Kidney (tissue), 22 donors: ENCODE data around the gene NBR1. TPM values are rescaled to one million over a fixed set of nuclear protein-coding genes. Genes with fewer than 3 reads are reported as not detected.

Experiments
- DNase-seq, 5 donors: peaks; one replicate each; pipeline ENCODE4 v3.0.0-alpha.2; 2013 to 2020
- FAIRE-seq: peaks from 2 replicates; lab custom pipeline; 2012; peaks lifted over from hg19 to GRCh38; lab: Jason Lieb, UNC
- H3K27ac ChIP-seq, 2 donors: one replicate each; pipeline ENCODE4 v1.7.0; 2013; ENCODE audit warnings: low read depth in 2 of 2, low read length in 2 of 2, inconsistent platforms in 1 of 2
- H3K27me3 ChIP-seq: one replicate; pipeline ENCODE4 v1.7.1; 2013; ENCODE audit warnings: low read length, inconsistent platforms; ENCODE audit not compliant: control insufficient read depth, insufficient read depth
- H3K36me3 ChIP-seq, 3 donors: one replicate each; pipeline versions ENCODE4 v1.7.0 to v1.7.1; 2013; ENCODE audit warnings: low read length in 3 of 3, control low read depth in 1 of 3, inconsistent platforms in 1 of 3; ENCODE audit not compliant: insufficient read depth in 3 of 3, control insufficient read depth in 2 of 3
- H3K4me1 ChIP-seq, 3 donors: one replicate each; pipeline versions ENCODE4 v1.7.0 to v1.7.1; 2013; ENCODE audit warnings: low read length in 3 of 3, inconsistent platforms in 1 of 3, low read depth in 1 of 3; ENCODE audit not compliant: control insufficient read depth in 2 of 3, insufficient read depth in 2 of 3
- H3K4me3 ChIP-seq, 3 donors: one replicate each; pipeline versions ENCODE4 v1.7.0 to v1.8.1; 2013; ENCODE audit warnings: low read length in 3 of 3, control low read depth in 1 of 3, inconsistent platforms in 1 of 3
- H3K9ac ChIP-seq, 3 donors: one replicate each; pipeline versions ENCODE4 v1.7.0 to v1.7.1; 2013; ENCODE audit warnings: low read length in 3 of 3, control low read depth in 1 of 3, inconsistent platforms in 1 of 3
- H3K9me3 ChIP-seq, 3 donors: one replicate each; pipeline versions ENCODE4 v1.7.0 to v1.7.1; 2013; ENCODE audit warnings: low read length in 3 of 3, control low read depth in 1 of 3, inconsistent platforms in 1 of 3; ENCODE audit not compliant: control insufficient read depth in 2 of 3, insufficient read depth in 1 of 3
- intact Hi-C: fragments of 100-400 bp; cut with DNase I; formaldehyde crosslinking; loops from one replicate; pipeline ENCODE4 v1.11.1; 2022
- long read RNA-seq, 10 donors: library from polyadenylated mRNA in 1 of 10; unstranded in 1 of 10; transcript quantifications; one replicate each; pipeline ENCODE4 v2.0.0 and lab custom pipeline, GENCODE V29; 2021 to 2026
- polyA plus RNA-seq: library from polyadenylated mRNA; stranded (reverse); fragments of 350-450 nt; fragmentation: Illumina TruSeq; extraction: RNeasy Lipid Tissue Mini Kit (QIAGEN cat#74804); gene quantifications from one replicate; pipeline ENCODE4 v1.2.3, GENCODE V29; 2014; ENCODE audit warnings: low read depth, low replicate concordance; ENCODE audit not compliant: insufficient read depth
- total RNA-seq: library from RNA; stranded (reverse); fragmentation: NEBNext Ultra II Directional; extraction: Animal tissue kit (Norgen Biotek cat#: 25700); gene quantifications from one replicate; pipeline ENCODE4 v1.2.1, GENCODE V29; 2021
- TF ChIP-seq, protein P1 (sequence below): IDR thresholded peaks from 3 replicates; pipeline ENCODE4 v1.5.1; 2012; ENCODE audit warnings: mild to moderate bottlenecking, moderate library complexity, borderline replicate concordance; ENCODE audit not compliant: insufficient read depth; ENCODE audit errors: extremely low read depth
- donor health status: control.
- donor health status: control.
- donor health status: control.
- donor health status: control.
- donor health status: control.
- donor health status: DM: yes; HTN: yes; CAD: no.
- donor health status: Normal renal cell carcinoma (clear cell type).

Gene NBR1, protein sequence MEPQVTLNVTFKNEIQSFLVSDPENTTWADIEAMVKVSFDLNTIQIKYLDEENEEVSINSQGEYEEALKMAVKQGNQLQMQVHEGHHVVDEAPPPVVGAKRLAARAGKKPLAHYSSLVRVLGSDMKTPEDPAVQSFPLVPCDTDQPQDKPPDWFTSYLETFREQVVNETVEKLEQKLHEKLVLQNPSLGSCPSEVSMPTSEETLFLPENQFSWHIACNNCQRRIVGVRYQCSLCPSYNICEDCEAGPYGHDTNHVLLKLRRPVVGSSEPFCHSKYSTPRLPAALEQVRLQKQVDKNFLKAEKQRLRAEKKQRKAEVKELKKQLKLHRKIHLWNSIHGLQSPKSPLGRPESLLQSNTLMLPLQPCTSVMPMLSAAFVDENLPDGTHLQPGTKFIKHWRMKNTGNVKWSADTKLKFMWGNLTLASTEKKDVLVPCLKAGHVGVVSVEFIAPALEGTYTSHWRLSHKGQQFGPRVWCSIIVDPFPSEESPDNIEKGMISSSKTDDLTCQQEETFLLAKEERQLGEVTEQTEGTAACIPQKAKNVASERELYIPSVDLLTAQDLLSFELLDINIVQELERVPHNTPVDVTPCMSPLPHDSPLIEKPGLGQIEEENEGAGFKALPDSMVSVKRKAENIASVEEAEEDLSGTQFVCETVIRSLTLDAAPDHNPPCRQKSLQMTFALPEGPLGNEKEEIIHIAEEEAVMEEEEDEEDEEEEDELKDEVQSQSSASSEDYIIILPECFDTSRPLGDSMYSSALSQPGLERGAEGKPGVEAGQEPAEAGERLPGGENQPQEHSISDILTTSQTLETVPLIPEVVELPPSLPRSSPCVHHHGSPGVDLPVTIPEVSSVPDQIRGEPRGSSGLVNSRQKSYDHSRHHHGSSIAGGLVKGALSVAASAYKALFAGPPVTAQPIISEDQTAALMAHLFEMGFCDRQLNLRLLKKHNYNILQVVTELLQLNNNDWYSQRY
- total RNA-seq = 88.9 TPM
- 50.4 TPM for polyA plus RNA-seq
- long read RNA-seq, donor 1, partial matches to known transcripts = 0 of 1 reads
- long read RNA-seq, donor 1, other reads (novel, unspliced or antisense) = 0 of 1 reads
- long read RNA-seq, donor 2, partial matches to known transcripts = 0 of 7 reads
- long read RNA-seq, donor 2, other reads (novel, unspliced or antisense) = 7 of 7 reads
- long read RNA-seq, donor 3, partial matches to known transcripts = 5 of 12 reads
- long read RNA-seq, donor 3, other reads (novel, unspliced or antisense) = 7 of 12 reads
- long read RNA-seq, donor 4, partial matches to known transcripts = 6 of 8 reads
- long read RNA-seq, donor 4, other reads (novel, unspliced or antisense) = 0 of 8 reads
- long read RNA-seq, donor 5 = 0 reads
- long read RNA-seq, donor 6, partial matches to known transcripts = 15 of 23 reads
- long read RNA-seq, donor 6, other reads (novel, unspliced or antisense) = 8 of 23 reads
- long read RNA-seq, donor 7, partial matches to known transcripts = 25 of 60 reads
- long read RNA-seq, donor 7, other reads (novel, unspliced or antisense) = 35 of 60 reads
- long read RNA-seq, donor 8, partial matches to known transcripts = 0 of 1 reads
- long read RNA-seq, donor 8, other reads (novel, unspliced or antisense) = 0 of 1 reads
- long read RNA-seq, donor 9 = 0 reads
- long read RNA-seq, donor 10, partial matches to known transcripts = 0 of 8 reads
- long read RNA-seq, donor 10, other reads (novel, unspliced or antisense) = 8 of 8 reads

DNA sequence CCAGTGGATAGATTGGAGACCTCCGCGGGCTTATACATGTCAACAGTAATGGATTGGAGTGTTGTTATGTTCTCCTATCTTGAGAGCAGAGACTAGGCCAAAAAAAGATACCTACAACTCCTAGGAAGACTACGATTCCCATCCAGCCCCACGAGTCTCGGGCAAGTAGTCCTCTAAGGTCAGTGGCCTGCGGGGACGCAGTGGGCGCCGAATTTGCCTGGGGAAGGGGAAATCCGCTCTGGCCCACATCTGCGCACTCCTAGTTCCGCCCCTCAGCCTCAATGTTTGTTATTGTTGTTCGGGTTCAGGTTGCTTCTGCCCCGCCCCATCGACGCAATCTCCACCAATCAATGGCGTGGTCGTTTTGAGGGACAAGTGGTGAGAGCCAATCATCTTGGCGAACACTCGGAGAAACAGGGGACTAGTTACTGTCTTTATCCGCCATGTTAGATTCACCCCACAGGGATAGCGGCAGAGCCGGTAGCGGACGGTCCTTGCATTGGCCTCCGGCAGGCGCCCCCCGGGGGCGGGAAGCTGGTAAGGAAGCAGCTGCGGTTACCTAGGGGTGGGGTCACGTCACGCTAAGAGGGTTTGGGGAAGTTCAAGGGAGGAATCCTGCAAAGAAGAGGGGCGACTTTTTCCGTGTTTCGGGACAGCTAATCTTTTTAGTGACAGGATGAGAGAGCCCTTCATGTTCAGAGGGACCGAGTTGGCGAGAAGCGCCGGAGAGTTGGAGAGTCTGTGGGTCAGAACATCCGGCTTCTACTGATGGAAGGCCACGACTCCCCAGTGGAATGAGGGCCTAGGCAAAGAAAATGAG is at the start of gene NBR1:
NBR1 (plus strand) TSS at position 449 of the 820 bp plus-strand sequence. CDS start 4,586 bp downstream, outside the sequence.
- Histone ChIP-seq H3K9me3 (no peaks in the 10 kb centered on the region), H3K4me3 (peak within 1 kb of the TSS; percentile 74 to 97 (median 88)), H3K4me1 (peaks cover 0 to 27% (median 14%) of the 10 kb centered on the region in 3 donors), H3K36me3 (no peaks in the 10 kb centered on the region), H3K27me3 (no peaks in the 10 kb centered on the region), H3K27ac (peak within 1 kb of the TSS; percentile 89 to 94), H3K9ac (peak within 1 kb of the TSS; percentile 92 to 97 (median 96))
- intact Hi-C loops = no loop called here
- FAIRE-seq = peak; percentile 15
- DNase-seq = peak; percentile 96 to 100 (median 98)
- TF ChIP-seq, protein P1, sequence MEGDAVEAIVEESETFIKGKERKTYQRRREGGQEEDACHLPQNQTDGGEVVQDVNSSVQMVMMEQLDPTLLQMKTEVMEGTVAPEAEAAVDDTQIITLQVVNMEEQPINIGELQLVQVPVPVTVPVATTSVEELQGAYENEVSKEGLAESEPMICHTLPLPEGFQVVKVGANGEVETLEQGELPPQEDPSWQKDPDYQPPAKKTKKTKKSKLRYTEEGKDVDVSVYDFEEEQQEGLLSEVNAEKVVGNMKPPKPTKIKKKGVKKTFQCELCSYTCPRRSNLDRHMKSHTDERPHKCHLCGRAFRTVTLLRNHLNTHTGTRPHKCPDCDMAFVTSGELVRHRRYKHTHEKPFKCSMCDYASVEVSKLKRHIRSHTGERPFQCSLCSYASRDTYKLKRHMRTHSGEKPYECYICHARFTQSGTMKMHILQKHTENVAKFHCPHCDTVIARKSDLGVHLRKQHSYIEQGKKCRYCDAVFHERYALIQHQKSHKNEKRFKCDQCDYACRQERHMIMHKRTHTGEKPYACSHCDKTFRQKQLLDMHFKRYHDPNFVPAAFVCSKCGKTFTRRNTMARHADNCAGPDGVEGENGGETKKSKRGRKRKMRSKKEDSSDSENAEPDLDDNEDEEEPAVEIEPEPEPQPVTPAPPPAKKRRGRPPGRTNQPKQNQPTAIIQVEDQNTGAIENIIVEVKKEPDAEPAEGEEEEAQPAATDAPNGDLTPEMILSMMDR = no peak

GRCh38 chr17:43125133-43125966 is 45.7 kb upstream of the NBR1 start, which contains the start of gene BRCA1:
Gene BRCA1 (minus strand): TSS chr17:43125364. CDS start chr17:43124096, 1,268 bp downstream.
- Histone ChIP-seq H3K4me3 (peak within 1 kb of the TSS; percentile 96 to 99 (median 99)), H3K27me3 (no peaks in the 10 kb centered on the region), H3K4me1 (peaks cover 0 to 8% (median 6%) of the 10 kb centered on the region in 3 donors), H3K9me3 (no peaks in the 10 kb centered on the region), H3K27ac (peak within 1 kb of the TSS; percentile 68 to 71), H3K9ac (peak within 1 kb of the TSS; percentile 32 to 98 (median 91)), H3K36me3 (no peaks in the 10 kb centered on the region)
- TF ChIP-seq, protein P1 = no peak
- peak; percentile 95 to 100 (median 96) for DNase-seq
- intact Hi-C loops = no loop called here
- peak; percentile 98 for FAIRE-seq
